HG02759 (cell line): Measurements from ENCODE around the gene TOLLIP.
A peak's percentile ranks its signal among the peaks of the same experiment; 100 is the strongest.
"Not testable (repeated sequence)": the region's sequence is repeated elsewhere in the genome, so short reads cannot be mapped to it uniquely, and the experiment has no call there.

Experiments
- ATAC-seq: cut with Tn5 transposase; IDR thresholded peaks from one replicate; pipeline ENCODE4 v1.9.1; 2021; ENCODE audit warnings: mild to moderate bottlenecking, moderate library complexity; ENCODE audit not compliant: unreplicated experiment

Gene TOLLIP

DNA sequence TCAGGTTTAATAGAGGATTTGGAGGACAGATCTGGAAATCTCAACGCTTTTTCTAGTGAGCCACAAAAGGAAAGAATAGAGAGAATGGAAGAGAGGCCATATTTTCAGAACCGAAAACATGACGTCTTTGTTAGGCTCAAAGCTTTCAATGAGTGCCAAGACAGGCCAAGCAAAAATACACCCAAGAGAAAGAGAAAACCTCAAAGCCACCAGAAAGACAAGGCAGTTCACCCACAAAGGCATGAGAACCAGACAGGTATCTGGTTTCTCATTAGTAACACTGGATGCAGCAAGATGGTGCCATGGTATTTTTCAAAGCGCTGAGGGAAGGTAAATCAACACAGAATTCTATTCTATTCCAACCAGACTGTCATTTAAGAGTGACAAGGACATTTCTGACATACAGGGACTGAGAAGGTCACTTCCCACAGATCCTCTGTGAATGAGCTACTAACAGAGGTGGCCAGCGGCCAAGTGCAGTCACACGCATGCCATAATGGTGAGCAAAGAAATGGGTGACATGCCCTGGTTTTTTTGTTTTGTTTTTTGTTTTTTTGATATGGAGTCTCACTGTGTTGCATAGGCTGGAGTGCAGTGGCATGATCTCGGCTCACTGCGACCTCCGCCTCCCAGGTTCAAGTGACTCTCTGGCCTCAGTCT, 41.9 kb downstream of the TOLLIP start:
- no peak for ATAC-seq

DNA sequence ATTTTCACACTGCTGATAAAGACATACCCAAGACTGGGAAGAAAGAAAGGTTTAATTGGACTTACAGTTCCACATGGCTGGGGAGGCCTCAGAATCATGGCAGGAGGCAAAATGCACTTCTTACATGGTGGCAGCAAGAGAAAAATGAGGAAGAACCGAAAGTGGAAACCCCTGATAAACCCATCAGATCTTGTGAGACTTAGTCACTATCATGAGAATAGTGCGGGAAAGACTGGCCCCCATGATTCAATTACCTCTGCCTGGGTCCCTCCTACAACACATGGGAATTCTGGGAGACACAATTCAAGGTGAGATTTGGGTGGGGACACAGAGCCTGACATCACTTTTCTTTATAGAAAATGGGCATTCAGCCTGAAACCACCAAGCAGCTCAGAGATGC, 42.5 kb downstream of the TOLLIP start:
- ATAC-seq = not testable (repeated sequence)

DNA sequence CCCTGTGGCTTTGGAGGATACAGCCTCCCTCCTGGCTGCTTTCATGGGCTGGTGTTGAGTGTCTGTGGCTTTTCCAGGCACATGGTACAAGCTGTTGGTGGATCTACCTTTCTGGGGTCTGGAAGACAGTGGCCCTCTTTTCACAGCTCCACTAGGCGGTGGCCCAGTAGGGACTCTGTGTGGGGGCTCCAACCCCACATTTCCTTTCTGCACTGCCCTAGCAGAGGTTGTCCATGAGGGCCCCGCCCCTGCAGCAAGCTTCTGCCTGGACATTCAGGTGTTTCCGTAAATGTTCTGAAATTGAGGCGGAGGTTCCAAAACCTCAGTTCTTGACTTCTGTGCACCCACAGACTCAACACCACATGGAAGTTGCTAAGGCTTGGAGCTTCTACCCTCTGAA, 44.0 kb downstream of the TOLLIP start:
- not testable (repeated sequence) for ATAC-seq

- not testable (repeated sequence) for ATAC-seq
Measured at GRCh38 chr11:1264444-1264843, 45.0 kb downstream of the TOLLIP start.

- ATAC-seq = no peak
Measured at GRCh38 chr11:1263010-1263409, 46.4 kb downstream of the TOLLIP start.

DNA sequence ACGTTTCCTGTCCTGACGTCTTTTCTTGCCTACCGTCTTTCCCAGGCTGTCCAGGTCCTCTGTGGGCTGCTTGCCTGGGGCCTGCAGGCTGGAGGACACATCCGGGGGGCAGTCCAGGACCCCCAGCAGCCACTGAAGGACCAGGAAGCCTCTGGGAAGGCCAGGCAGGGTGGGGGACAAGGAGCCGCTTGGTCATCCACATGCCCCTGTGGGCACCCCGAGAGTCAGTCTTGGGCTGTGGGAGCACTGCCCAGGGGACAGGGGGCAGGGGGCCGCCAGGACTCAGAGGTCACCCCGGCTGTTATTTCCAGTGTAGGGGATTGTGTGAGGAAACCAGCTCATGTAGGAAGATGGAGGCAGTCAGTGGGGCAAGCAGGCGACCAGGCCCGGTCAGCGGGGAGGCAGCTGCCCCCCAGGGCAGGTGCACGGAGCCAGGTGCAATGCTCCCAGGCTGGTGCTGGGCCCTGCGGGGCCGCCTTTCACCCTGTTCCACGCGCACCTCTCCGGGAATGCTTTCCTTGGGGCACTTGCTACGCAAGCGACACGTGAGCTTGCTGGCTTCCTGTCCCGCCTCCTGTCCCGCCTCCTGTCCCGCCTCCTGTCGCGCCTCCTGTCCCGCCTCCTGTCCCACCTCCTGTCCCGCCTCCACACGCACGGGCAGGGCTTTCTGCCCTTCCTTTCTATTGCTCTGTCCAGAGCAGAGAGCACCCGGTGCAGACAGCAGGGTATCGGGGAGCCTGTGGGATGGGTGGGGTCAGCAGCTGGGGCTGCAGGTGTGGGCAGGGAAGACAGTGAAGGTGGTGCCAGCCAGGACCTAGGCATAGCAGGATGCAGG, 47.0 kb downstream of the TOLLIP start:
- ATAC-seq = peak; percentile 84

DNA sequence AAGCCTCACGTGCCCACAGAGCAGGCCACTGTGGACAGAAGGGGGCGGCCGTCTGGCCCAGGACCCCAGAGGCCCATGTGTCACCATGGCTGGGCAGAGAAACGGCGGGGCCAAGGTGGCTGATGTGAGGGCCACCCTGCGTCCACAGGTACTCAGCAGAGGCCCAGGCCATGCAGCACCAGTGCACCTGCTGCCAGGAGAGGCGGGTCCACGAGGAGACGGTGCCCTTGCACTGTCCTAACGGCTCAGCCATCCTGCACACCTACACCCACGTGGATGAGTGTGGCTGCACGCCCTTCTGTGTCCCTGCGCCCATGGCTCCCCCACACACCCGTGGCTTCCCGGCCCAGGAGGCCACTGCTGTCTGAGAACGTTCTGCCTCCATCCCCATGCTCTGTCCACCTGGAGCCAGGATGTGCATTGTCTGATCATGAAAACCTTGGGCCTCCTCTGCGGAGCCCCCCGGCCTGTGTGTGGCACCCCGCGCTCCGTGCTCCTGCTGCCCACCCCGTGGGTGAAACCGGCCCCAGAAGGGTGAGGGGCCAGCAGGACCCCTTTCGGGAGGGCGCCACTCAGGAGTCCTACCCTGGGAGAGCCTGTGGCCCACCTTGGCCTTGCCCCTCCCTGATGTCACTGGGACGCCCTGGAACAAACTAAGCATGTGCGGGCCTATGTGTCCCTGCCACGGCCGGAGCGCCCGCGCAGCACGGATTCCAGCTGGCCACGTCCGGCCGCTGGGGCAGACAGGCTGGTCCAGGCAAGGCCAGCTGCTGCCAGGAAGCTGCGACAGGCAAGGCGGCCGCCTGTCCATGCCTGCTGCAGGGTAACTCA, 48.0 kb downstream of the TOLLIP start:
- no peak for ATAC-seq

- ATAC-seq = no peak
Measured at GRCh38 chr11:1260620-1261019, 48.8 kb downstream of the TOLLIP start.

- ATAC-seq = no peak
Measured at GRCh38 chr11:1260023-1260501, 49.4 kb downstream of the TOLLIP start.

- no peak for ATAC-seq
Measured at GRCh38 chr11:1259561-1259960, 49.9 kb downstream of the TOLLIP start.

DNA sequence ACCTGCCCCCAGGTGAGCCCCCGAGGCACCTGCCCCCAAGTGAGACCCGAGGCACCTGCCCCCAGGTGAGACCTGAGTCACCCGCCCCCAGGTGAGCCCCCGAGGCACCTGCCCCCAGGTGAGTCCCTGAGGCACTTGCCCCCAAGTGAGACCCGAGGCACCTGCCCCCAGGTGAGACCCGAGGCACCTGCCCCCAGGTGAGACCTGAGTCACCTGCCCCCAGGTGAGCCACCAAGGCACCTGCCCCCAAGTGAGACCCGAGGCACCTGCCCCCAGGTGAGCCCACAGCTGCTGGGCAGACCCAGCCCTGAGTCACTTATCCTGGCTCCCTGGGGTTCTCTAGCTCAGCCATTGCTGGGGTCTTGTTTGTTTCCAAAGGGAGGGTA, 50.4 kb downstream of the TOLLIP start:
- no peak for ATAC-seq

GRCh38 chr11:1258401-1259075, 50.9 kb downstream of the TOLLIP start:
- ATAC-seq = no peak

DNA sequence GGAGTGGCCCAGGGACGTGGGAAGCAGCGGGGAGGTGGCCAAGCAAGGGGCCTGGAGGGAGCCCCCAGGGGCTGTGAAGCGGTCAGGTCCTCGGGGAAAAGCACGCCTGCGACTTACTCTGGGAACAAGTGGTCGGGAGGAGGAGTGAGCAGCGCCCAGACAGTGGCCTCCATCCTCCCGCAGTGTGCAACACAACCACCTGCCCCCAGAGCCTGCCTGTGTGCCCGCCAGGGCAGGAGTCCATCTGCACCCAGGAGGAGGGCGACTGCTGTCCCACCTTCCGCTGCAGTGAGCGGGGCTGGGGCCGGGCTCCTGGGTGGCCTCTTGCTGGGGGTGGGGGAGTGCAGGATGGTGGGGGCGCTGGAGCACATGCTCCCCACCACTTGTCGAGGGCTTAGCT, 51.5 kb downstream of the TOLLIP start:
- no peak for ATAC-seq

DNA sequence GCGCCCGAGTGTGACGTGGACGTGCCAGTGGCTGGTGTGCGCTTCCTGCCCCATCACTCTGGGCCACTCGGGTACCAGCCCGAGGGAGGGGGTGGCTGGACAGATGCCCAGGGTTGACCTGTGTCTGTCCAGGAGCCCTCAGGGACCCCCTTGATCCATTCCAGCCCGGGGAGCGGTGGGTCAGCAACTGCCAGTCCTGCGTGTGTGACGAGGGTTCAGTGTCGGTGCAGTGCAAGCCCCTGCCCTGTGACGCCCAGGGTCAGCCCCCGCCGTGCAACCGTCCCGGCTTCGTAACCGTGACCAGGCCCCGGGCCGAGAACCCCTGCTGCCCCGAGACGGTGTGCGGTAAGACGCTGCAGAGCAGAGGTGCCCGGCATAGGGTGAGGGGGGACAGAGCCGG, 52.1 kb downstream of the TOLLIP start:
- ATAC-seq = no peak

- no peak for ATAC-seq
Measured at GRCh38 chr11:1256257-1257045, 53.0 kb downstream of the TOLLIP start.

DNA sequence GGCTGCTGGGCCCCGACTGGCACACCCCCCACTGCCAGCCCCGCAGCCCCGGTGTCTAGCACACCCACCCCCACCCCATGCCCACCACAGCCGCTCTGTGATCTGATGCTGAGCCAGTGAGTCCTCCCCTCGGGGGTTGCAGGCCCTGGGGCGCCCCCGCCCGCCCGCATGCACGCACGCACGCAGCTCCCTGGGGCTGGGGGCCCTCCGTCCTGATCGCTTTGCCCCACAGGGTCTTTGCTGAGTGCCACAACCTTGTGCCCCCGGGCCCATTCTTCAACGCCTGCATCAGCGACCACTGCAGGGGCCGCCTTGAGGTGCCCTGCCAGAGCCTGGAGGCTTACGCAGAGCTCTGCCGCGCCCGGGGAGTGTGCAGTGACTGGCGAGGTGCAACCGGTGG, 54.3 kb downstream of the TOLLIP start:
- no peak for ATAC-seq

- ATAC-seq = no peak
Measured at GRCh38 chr11:1254733-1255132, 54.7 kb downstream of the TOLLIP start.

DNA sequence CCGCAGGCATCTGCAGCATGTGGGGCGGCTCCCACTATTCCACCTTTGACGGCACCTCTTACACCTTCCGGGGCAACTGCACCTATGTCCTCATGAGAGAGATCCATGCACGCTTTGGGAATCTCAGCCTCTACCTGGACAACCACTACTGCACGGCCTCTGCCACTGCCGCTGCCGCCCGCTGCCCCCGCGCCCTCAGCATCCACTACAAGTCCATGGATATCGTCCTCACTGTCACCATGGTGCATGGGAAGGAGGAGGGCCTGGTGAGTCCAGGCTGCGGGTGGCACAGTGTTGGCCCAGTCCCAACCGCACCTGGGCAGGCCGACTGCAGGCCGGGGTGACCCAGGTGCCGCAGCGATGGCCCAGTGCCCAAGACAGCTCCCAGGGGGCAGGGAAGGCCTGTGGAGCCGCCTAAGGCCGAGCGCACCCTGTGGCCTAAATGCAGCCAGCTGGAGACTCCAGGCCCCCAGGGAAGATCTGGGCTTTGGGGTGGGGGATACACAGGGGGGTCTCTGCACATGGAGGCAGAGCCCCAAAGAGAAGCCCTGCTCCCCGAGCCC, 55.3 kb downstream of the TOLLIP start:
- ATAC-seq = no peak

GRCh38 chr11:1253103-1253485, 56.3 kb downstream of the TOLLIP start:
- ATAC-seq = no peak
